HepG2 (cell line): ENCODE data around the gene VAMP5. TPM values are rescaled to one million over a fixed set of nuclear protein-coding genes. Genes with fewer than 3 reads are reported as not detected.
A peak's percentile ranks its signal among the peaks of the same experiment; 100 is the strongest.

ENCODE experiments used
- ASH2L ChIP-seq: fragments of 300-600, 200-600 bp; sonication (generic); IDR thresholded peaks from 2 replicates; pipeline ENCODE4 v1.7.0; 2017; ENCODE audit warnings: low read depth, mild to moderate bottlenecking, moderate library complexity, mixed read lengths, low read length; ENCODE audit not compliant: insufficient read length
- CEBPB ChIP-seq: IDR thresholded peaks from 2 replicates; pipeline ENCODE4 v1.6.1; 2011; ENCODE audit warnings: low read depth, low read length, improper control_type of control experiment, borderline replicate concordance
- CEBPG ChIP-seq: IDR thresholded peaks from 2 replicates; pipeline ENCODE4 v1.6.1; 2016
- FOXJ3 ChIP-seq: sonication (generic); formaldehyde crosslinking; IDR thresholded peaks from 2 replicates; pipeline ENCODE4 v1.4.0; 2020; ENCODE audit warnings: missing genetic modification reagents, mild to moderate bottlenecking, borderline replicate concordance
- HNF1B ChIP-seq: sonication (generic); formaldehyde crosslinking; IDR thresholded peaks from 2 replicates; pipeline ENCODE4 v1.5.1; 2020; ENCODE audit warnings: mild to moderate bottlenecking, moderate library complexity, missing genetic modification reagents
- IRF2 ChIP-seq: IDR thresholded peaks from 2 replicates; pipeline ENCODE4 v1.6.1; 2018; ENCODE audit warnings: missing genetic modification reagents, missing compliant biosample characterization
- PHF5A ChIP-seq: IDR thresholded peaks from one replicate; pipeline ENCODE4 v1.6.1; 2018; ENCODE audit warnings: low read depth, missing genetic modification reagents; ENCODE audit not compliant: unreplicated experiment
- POLR2AphosphoS5 ChIP-seq: IDR thresholded peaks from 2 replicates; pipeline ENCODE4 v1.6.1; 2012; ENCODE audit warnings: low read depth, low read length
- SP1 ChIP-seq, 2 experiments: fragments of 450-650 bp in 1 of 2; sonication (generic) in 1 of 2; formaldehyde crosslinking in 1 of 2; IDR thresholded peaks; 2 replicates each; pipeline versions ENCODE4 v1.4.0 to v1.6.1; 2016 to 2020; ENCODE audit warnings: missing genetic modification reagents in 1 of 2
- ZMAT3 ChIP-seq: sonication (generic); formaldehyde crosslinking; conservative IDR thresholded peaks from 2 replicates; pipeline ENCODE4 v1.7.0; 2021; ENCODE audit warnings: missing genetic modification reagents
- ZNF30 ChIP-seq: sonication (generic); formaldehyde crosslinking; IDR thresholded peaks from 2 replicates; pipeline ENCODE4 v1.5.0; 2020; ENCODE audit warnings: mild to moderate bottlenecking, missing genetic modification reagents
- ZNF501 ChIP-seq: sonication (generic); formaldehyde crosslinking; IDR thresholded peaks from 2 replicates; pipeline ENCODE4 v1.5.1; 2020; ENCODE audit warnings: mild to moderate bottlenecking, moderate library complexity, missing genetic modification reagents
- polyA plus RNA-seq, 8 experiments: library from polyadenylated mRNA; depleted of rRNA in 3 of 8; stranded (reverse) in 7 of 8; unstranded in 1 of 8; fragments of >200 nt; fragmentation: Illumina TruSeq in 4 of 8; extraction: Trizol in 4 of 8; gene quantifications; 2 replicates each; pipeline versions ENCODE4 v1.2.1 to v1.2.3, GENCODE V29; 2011 to 2016; ENCODE audit warnings: low read depth in 4 of 8, missing spikeins in 1 of 8, mixed read lengths in 1 of 8; ENCODE audit not compliant: insufficient read depth in 1 of 8
- total RNA-seq, 5 experiments: library from RNA; depleted of rRNA; stranded (reverse); fragments of >200 nt; fragmentation: Illumina TruSeq; extraction: Trizol; gene quantifications; 2 replicates each; pipeline ENCODE4 v1.2.3, GENCODE V29; 2016; ENCODE audit warnings: low read depth in 1 of 5
- TF ChIP-seq, protein P1 (sequence below): sonication (generic); formaldehyde crosslinking; IDR thresholded peaks from 2 replicates; pipeline ENCODE4 v1.9.0; 2022; ENCODE audit warnings: low read depth, missing genetic modification reagents

Gene VAMP5
- total and polyA plus RNA-seq, 2 of the 13 experiments (the other 11 are each of a cell fraction or from before 2014, with no cell fraction given), result 7.2 to 56.7 TPM

GRCh38 chr2:85540133-85540648, 44.0 kb upstream of the VAMP5 start (continued):
- TF ChIP-seq SP1 (IDR thresholded peaks at IDR 0.05) (no peak), SP1 (CRISPR knock-in tag; IDR thresholded peaks at IDR 0.05) (no peak), ZMAT3 (CRISPR knock-in tag) (no peak), ZNF501 (0 out of 2 replicates have a peak, but pooled peaks have one; percentile 28), CEBPG (CRISPR knock-in tag) (peak; percentile 50; the same call in 1 of the 2 replicates), FOXJ3 (CRISPR knock-in tag) (0 out of 2 replicates have a peak, but pooled peaks have one; percentile 4), IRF2 (no peak), CEBPB (peak; percentile 34), ASH2L (peak; percentile 59), HNF1B (CRISPR knock-in tag) (peak; percentile 2; the same call in 1 of the 2 replicates), POLR2AphosphoS5 (peak; percentile 29; the same call in 1 of the 2 replicates), ZNF30 (CRISPR knock-in tag) (0 out of 2 replicates have a peak, but pooled peaks have one; percentile 1), PHF5A (no peak)
- TF ChIP-seq, protein P1, sequence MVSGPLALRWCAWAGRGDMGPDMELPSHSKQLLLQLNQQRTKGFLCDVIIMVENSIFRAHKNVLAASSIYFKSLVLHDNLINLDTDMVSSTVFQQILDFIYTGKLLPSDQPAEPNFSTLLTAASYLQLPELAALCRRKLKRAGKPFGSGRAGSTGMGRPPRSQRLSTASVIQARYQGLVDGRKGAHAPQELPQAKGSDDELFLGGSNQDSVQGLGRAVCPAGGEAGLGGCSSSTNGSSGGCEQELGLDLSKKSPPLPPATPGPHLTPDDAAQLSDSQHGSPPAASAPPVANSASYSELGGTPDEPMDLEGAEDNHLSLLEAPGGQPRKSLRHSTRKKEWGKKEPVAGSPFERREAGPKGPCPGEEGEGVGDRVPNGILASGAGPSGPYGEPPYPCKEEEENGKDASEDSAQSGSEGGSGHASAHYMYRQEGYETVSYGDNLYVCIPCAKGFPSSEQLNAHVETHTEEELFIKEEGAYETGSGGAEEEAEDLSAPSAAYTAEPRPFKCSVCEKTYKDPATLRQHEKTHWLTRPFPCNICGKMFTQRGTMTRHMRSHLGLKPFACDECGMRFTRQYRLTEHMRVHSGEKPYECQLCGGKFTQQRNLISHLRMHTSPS (CRISPR knock-in tag), result 0 out of 2 replicates have a peak, but pooled peaks have one; percentile 3
